ENCODE data around the gene CMTM5.

- TF ChIP-seq, protein P1, sequence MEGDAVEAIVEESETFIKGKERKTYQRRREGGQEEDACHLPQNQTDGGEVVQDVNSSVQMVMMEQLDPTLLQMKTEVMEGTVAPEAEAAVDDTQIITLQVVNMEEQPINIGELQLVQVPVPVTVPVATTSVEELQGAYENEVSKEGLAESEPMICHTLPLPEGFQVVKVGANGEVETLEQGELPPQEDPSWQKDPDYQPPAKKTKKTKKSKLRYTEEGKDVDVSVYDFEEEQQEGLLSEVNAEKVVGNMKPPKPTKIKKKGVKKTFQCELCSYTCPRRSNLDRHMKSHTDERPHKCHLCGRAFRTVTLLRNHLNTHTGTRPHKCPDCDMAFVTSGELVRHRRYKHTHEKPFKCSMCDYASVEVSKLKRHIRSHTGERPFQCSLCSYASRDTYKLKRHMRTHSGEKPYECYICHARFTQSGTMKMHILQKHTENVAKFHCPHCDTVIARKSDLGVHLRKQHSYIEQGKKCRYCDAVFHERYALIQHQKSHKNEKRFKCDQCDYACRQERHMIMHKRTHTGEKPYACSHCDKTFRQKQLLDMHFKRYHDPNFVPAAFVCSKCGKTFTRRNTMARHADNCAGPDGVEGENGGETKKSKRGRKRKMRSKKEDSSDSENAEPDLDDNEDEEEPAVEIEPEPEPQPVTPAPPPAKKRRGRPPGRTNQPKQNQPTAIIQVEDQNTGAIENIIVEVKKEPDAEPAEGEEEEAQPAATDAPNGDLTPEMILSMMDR (conservative IDR thresholded peaks at IDR 0.05): no peak
- TF ChIP-seq ZFX (IDR thresholded peaks at IDR 0.05): no peak
Observed at GRCh38 chr14:23411563-23412525, 35.0 kb downstream of the CMTM5 start.
